Ishikawa (cell line): Measurements from ENCODE around the gene GNG14.

Experiments used
- CEBPB ChIP-seq: IDR thresholded peaks from 2 replicates; pipeline ENCODE4 v1.6.1; 2012
- EGR1 ChIP-seq: IDR thresholded peaks from 2 replicates; pipeline ENCODE4 v1.6.1; 2012
- EP300 ChIP-seq: IDR thresholded peaks from 2 replicates; pipeline ENCODE4 v1.6.1; 2012; ENCODE audit warnings: borderline replicate concordance
- NFIC ChIP-seq: IDR thresholded peaks from 2 replicates; pipeline ENCODE4 v1.6.1; 2012
- RAD21 ChIP-seq: IDR thresholded peaks from 2 replicates; pipeline ENCODE4 v1.6.1; 2012; ENCODE audit warnings: low read depth
- TCF12 ChIP-seq: IDR thresholded peaks from 2 replicates; pipeline ENCODE4 v1.6.1; 2012; ENCODE audit warnings: low read depth
- TEAD4 ChIP-seq: IDR thresholded peaks from 2 replicates; pipeline ENCODE4 v1.6.1; 2012
- YY1 ChIP-seq: IDR thresholded peaks from 2 replicates; pipeline ENCODE4 v1.6.1; 2012; ENCODE audit warnings: low read depth
- ZBTB7A ChIP-seq: IDR thresholded peaks from 2 replicates; pipeline ENCODE4 v1.6.1; 2012; ENCODE audit warnings: low read depth
- TF ChIP-seq, protein P1 (sequence below): IDR thresholded peaks from 2 replicates; pipeline ENCODE4 v1.6.1; 2012
- TF ChIP-seq, protein P2 (sequence below): IDR thresholded peaks from 2 replicates; pipeline ENCODE4 v1.6.1; 2012; ENCODE audit warnings: low read depth, mild to moderate bottlenecking
- TF ChIP-seq, protein P3 (sequence below): IDR thresholded peaks from 2 replicates; pipeline ENCODE4 v1.6.1; 2012

DNA sequence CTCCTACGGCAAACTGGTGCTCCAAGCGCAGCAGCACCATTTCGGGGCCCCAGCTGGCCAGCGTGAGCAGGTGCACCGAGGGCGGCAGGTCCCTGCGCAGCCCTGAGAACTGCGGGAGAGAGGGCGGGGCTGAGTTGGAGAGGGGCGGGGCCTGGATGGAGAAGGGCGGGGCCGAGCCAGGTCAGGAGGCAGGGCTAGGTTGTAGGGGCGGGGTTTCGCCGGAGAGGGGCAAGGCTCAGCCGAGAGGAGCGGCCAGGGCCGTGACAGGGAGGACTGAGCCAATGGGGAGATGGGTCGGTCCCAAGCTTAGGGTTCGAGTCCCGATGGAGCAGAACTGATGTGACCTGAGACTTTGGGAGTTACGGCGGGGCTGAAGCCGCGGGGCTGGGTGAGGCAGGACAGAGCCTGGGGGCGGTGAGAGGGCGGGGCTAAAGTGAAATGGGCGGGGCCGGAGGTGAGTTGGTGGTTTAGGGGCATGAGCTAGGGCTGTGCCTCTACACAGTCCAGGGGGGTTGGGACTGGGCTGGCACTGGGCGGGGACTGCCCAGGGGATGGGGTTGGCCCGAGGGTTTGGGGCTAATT, 40.2 kb upstream of the GNG14 start:
- TF ChIP-seq YY1, result no peak
- TF ChIP-seq ZBTB7A, result no peak
- TF ChIP-seq, protein P1, sequence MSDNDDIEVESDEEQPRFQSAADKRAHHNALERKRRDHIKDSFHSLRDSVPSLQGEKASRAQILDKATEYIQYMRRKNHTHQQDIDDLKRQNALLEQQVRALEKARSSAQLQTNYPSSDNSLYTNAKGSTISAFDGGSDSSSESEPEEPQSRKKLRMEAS, result peak; percentile 38; the same call in 1 of the 2 replicates
- no peak for TF ChIP-seq EGR1
- TF ChIP-seq EP300, result peak; percentile 14; the same call in 1 of the 2 replicates
- TF ChIP-seq TEAD4, result no peak
- TF ChIP-seq, protein P2, sequence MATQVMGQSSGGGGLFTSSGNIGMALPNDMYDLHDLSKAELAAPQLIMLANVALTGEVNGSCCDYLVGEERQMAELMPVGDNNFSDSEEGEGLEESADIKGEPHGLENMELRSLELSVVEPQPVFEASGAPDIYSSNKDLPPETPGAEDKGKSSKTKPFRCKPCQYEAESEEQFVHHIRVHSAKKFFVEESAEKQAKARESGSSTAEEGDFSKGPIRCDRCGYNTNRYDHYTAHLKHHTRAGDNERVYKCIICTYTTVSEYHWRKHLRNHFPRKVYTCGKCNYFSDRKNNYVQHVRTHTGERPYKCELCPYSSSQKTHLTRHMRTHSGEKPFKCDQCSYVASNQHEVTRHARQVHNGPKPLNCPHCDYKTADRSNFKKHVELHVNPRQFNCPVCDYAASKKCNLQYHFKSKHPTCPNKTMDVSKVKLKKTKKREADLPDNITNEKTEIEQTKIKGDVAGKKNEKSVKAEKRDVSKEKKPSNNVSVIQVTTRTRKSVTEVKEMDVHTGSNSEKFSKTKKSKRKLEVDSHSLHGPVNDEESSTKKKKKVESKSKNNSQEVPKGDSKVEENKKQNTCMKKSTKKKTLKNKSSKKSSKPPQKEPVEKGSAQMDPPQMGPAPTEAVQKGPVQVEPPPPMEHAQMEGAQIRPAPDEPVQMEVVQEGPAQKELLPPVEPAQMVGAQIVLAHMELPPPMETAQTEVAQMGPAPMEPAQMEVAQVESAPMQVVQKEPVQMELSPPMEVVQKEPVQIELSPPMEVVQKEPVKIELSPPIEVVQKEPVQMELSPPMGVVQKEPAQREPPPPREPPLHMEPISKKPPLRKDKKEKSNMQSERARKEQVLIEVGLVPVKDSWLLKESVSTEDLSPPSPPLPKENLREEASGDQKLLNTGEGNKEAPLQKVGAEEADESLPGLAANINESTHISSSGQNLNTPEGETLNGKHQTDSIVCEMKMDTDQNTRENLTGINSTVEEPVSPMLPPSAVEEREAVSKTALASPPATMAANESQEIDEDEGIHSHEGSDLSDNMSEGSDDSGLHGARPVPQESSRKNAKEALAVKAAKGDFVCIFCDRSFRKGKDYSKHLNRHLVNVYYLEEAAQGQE, result no peak
- TF ChIP-seq RAD21, result no peak
- no peak for TF ChIP-seq CEBPB
- TF ChIP-seq, protein P3, sequence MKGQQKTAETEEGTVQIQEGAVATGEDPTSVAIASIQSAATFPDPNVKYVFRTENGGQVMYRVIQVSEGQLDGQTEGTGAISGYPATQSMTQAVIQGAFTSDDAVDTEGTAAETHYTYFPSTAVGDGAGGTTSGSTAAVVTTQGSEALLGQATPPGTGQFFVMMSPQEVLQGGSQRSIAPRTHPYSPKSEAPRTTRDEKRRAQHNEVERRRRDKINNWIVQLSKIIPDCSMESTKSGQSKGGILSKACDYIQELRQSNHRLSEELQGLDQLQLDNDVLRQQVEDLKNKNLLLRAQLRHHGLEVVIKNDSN, result no peak
- TF ChIP-seq TCF12, result no peak
- TF ChIP-seq NFIC, result no peak
